Neuronal stem cell (in vitro differentiated cells): ENCODE measurements around the gene CLHC1.
A peak's percentile ranks its signal among the peaks of the same experiment; 100 is the strongest.
"Not testable (repeated sequence)": the region's sequence is repeated elsewhere in the genome, so short reads cannot be mapped to it uniquely, and the experiment has no call there.

ENCODE experiments used
- DNase-seq: peaks from one replicate; pipeline ENCODE4 v3.0.0-alpha.2; 2013; ENCODE audit warnings: low spot score
- H2AFZ ChIP-seq: one replicate; pipeline ENCODE4 v1.6.1; 2013; ENCODE audit warnings: mild to moderate bottlenecking, low read length, inconsistent platforms
- H2AK5ac ChIP-seq: 2 replicates; pipeline ENCODE4 v1.6.1; 2013; ENCODE audit warnings: low read depth, mild to moderate bottlenecking, inconsistent platforms, low read length, moderate library complexity, mixed read lengths
- H2BK120ac ChIP-seq: 2 replicates; pipeline ENCODE4 v1.6.1; 2013; ENCODE audit warnings: low read depth, mild to moderate bottlenecking, inconsistent platforms, low read length, moderate library complexity, mixed read lengths
- H2BK12ac ChIP-seq: one replicate; pipeline ENCODE4 v1.6.1; 2013; ENCODE audit warnings: low read length, inconsistent platforms
- H2BK15ac ChIP-seq: 2 replicates; pipeline ENCODE4 v1.6.1; 2013; ENCODE audit warnings: mild to moderate bottlenecking, low read length, inconsistent platforms, mixed read lengths
- H2BK5ac ChIP-seq: one replicate; pipeline ENCODE4 v1.6.1; 2013; ENCODE audit warnings: inconsistent platforms, mild to moderate bottlenecking, low read length, moderate library complexity
- H3K14ac ChIP-seq: one replicate; pipeline ENCODE4 v1.6.1; 2013; ENCODE audit warnings: low read length, inconsistent platforms
- H3K18ac ChIP-seq: 2 replicates; pipeline ENCODE4 v1.6.1; 2013; ENCODE audit warnings: low read length, inconsistent platforms
- H3K23ac ChIP-seq: 2 replicates; pipeline ENCODE4 v1.6.1; 2013; ENCODE audit warnings: low read depth, mild to moderate bottlenecking, mixed read lengths, low read length, inconsistent platforms; ENCODE audit not compliant: poor library complexity
- H3K27ac ChIP-seq: replicated peaks from 3 replicates; pipeline ENCODE4 v1.5.1; 2013; ENCODE audit warnings: low read length, inconsistent platforms
- H3K27me3 ChIP-seq, 3 experiments: 2 replicates each; pipeline ENCODE4 v1.6.1; 2013; ENCODE audit warnings: low read length in 3 of 3, mild to moderate bottlenecking in 2 of 3, inconsistent platforms in 1 of 3, low read depth in 1 of 3, mixed read lengths in 1 of 3, moderate library complexity in 1 of 3; ENCODE audit not compliant: control insufficient read depth in 3 of 3, insufficient read depth in 3 of 3
- H3K36me3 ChIP-seq, 2 donors: replicated peaks in 1 of 2; 2 replicates each; pipeline ENCODE4 v1.6.1; 2013; ENCODE audit warnings: low read length in 2 of 2; ENCODE audit not compliant: control insufficient read depth in 2 of 2, insufficient read depth in 2 of 2
- H3K4ac ChIP-seq: 2 replicates; pipeline ENCODE4 v1.6.1; 2013; ENCODE audit warnings: inconsistent platforms, mild to moderate bottlenecking, low read length, moderate library complexity
- H3K4me1 ChIP-seq, 2 donors: 1 replicate in 1 of 2; 2 replicates in 1 of 2; pipeline ENCODE4 v1.6.1; 2013; ENCODE audit warnings: low read length in 2 of 2, low read depth in 1 of 2; ENCODE audit not compliant: control insufficient read depth in 2 of 2, insufficient read depth in 1 of 2
- H3K4me2 ChIP-seq: one replicate; pipeline ENCODE4 v1.6.1; 2013; ENCODE audit warnings: mild to moderate bottlenecking, low read length, inconsistent platforms; ENCODE audit not compliant: insufficient read depth, poor library complexity, severe bottlenecking
- H3K4me3 ChIP-seq, 2 donors: 2 replicates each; pipeline ENCODE4 v1.5.1; 2013; ENCODE audit warnings: low read length in 2 of 2, mild to moderate bottlenecking in 2 of 2, inconsistent platforms in 1 of 2, moderate library complexity in 1 of 2
- H3K79me1 ChIP-seq: one replicate; pipeline ENCODE4 v1.6.1; 2013; ENCODE audit warnings: low read depth, mild to moderate bottlenecking, inconsistent platforms, low read length, moderate library complexity
- H3K9ac ChIP-seq: one replicate; pipeline ENCODE4 v1.6.1; 2013; ENCODE audit warnings: mild to moderate bottlenecking, low read depth, low read length, inconsistent platforms; ENCODE audit not compliant: poor library complexity
- H3K9me3 ChIP-seq, 2 donors: replicated peaks in 1 of 2; 2 replicates each; pipeline versions ENCODE3 to v1.6.1; 2013; ENCODE audit warnings: low read length in 2 of 2, mild to moderate bottlenecking in 2 of 2, inconsistent platforms in 1 of 2, low read depth in 1 of 2, mixed read lengths in 1 of 2, moderate library complexity in 1 of 2; ENCODE audit not compliant: control insufficient read depth in 2 of 2, insufficient read depth in 1 of 2
- H4K8ac ChIP-seq: one replicate; pipeline ENCODE4 v1.6.1; 2013; ENCODE audit warnings: low read depth, mild to moderate bottlenecking, inconsistent platforms, low read length, moderate library complexity
- H4K91ac ChIP-seq: one replicate; pipeline ENCODE4 v1.6.1; 2013; ENCODE audit warnings: low read length, low read depth, mild to moderate bottlenecking, inconsistent platforms; ENCODE audit not compliant: poor library complexity
- WGBS, 2 donors: extraction: QIAGEN DNeasy Blood & Tissue Kit; methylation state at CpG; one replicate each; pipeline ENCODE4 v1.1.7; 2013; ENCODE audit warnings: missing lambda C conversion rate in 2 of 2, mixed read lengths in 1 of 2; ENCODE audit not compliant: insufficient read length in 2 of 2, insufficient replicate concordance in 1 of 2; ENCODE audit errors: extremely low coverage in 2 of 2; 5-methylcytosine and 5-hydroxymethylcytosine counted together

CLHC1 gene

DNA sequence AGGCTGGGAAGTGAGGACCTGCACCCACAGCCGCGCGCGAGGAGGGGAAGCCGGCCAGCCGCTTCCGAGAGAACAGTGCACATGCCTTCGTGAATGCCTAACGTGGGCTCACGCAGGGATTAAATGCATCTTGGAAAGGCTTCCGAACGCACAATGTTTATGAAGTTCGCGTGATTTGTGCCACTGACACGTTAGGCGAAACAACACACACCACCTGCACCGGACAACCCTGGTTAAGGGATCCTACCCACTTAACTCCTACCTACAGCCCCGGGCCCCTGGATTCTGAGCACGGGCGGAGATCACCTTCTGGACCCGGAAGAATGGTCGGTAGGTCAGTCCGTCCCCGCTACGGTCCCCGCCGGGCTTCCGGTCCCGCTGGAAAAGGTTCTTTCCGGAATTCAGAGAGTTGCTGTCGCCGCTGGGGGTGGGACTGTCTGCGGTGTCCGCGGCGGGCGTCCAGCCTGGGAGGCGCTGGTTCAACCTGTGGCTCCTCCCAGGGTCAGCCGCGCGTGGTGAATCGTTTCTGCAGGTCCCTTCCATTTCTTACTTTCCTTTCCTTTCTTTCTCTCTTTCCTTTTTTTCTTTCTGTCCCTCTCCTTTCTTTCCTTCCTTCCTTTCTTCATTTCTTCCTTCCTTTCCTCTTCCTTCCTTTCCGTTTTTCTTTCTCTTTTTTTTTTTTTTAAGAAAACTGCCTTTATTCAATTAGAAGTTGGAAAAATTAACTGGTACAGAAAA, 37.0 kb upstream of the CLHC1 start, which contains the start of gene MTIF2:
Gene MTIF2, minus strand, starts transcription at position 325 of the 738 bp plus-strand sequence. CDS start 5,373 bp downstream, outside the sequence.
- H3K79me1 ChIP-seq, result no peaks in the 10 kb centered on the region
- no peaks in the 10 kb centered on the region for H3K4me1 ChIP-seq
- H3K14ac ChIP-seq, result no peak within 1 kb of the TSS
- H3K4me2 ChIP-seq, result peak within 1 kb of the TSS; percentile 74
- no peak within 1 kb of the TSS for H2BK120ac ChIP-seq
- H3K36me3 ChIP-seq, result peaks cover 4 to 22% of the 10 kb centered on the region in 2 donors
- DNase-seq, result peak; percentile 81
- H3K4ac ChIP-seq, result no peak within 1 kb of the TSS
- H3K9ac ChIP-seq, result peak within 1 kb of the TSS; percentile 90
- peak within 1 kb of the TSS; percentile 53 for H4K91ac ChIP-seq
- H3K18ac ChIP-seq, result peak within 1 kb of the TSS; percentile 93
- no peak within 1 kb of the TSS for H2AK5ac ChIP-seq
- peak within 1 kb of the TSS; percentile 20 for H2BK5ac ChIP-seq
- no peak within 1 kb of the TSS for H2BK15ac ChIP-seq
- H3K9me3 ChIP-seq, result no peaks in the 10 kb centered on the region
- H3K27ac ChIP-seq, result peak within 1 kb of the TSS; percentile 65
- peak within 1 kb of the TSS; percentile 75 for H3K23ac ChIP-seq
- no peaks in the 10 kb centered on the region for H3K27me3 ChIP-seq
- peak within 1 kb of the TSS; percentile 83 for H4K8ac ChIP-seq
- no CpG with 5 or more reads among the region's 43 CpGs for WGBS, 2 donors
- H2AFZ ChIP-seq, result peak within 1 kb of the TSS; percentile 87
- H3K4me3 ChIP-seq, result peak within 1 kb of the TSS; percentile 77 to 93
- no peak within 1 kb of the TSS for H2BK12ac ChIP-seq

- Histone ChIP-seq H3K36me3 (peaks cover 7 to 29% of the 10 kb centered on the region in 2 donors), H3K14ac (no peak overlapping the region), H3K4me2 (peak overlapping the region; percentile 74), H2BK15ac (no peak overlapping the region), H3K9me3 (no peaks in the 10 kb centered on the region), H3K23ac (peak overlapping the region; percentile 75), H4K8ac (peak overlapping the region; percentile 83), H3K4ac (no peak overlapping the region), H3K9ac (peak overlapping the region; percentile 90), H2AFZ (peak overlapping the region; percentile 87), H2BK5ac (peak overlapping the region; percentile 20), H3K27ac (no peak overlapping the region), H3K27me3 (no peaks in the 10 kb centered on the region), H2BK120ac (no peak overlapping the region), H4K91ac (peak overlapping the region; percentile 53), H2BK12ac (no peak overlapping the region), H3K18ac (peak overlapping the region; percentile 93), H3K4me1 (no peaks in the 10 kb centered on the region), H2AK5ac (no peak overlapping the region), H3K79me1 (no peaks in the 10 kb centered on the region), H3K4me3 (peak overlapping the region; percentile 77 to 93)
- no CpG with 5 or more reads among the region's 13 CpGs for WGBS, 2 donors
- DNase-seq, result no peak
Observed at GRCh38 chr2:55268288-55268906, 36.3 kb upstream of the CLHC1 start.

DNA sequence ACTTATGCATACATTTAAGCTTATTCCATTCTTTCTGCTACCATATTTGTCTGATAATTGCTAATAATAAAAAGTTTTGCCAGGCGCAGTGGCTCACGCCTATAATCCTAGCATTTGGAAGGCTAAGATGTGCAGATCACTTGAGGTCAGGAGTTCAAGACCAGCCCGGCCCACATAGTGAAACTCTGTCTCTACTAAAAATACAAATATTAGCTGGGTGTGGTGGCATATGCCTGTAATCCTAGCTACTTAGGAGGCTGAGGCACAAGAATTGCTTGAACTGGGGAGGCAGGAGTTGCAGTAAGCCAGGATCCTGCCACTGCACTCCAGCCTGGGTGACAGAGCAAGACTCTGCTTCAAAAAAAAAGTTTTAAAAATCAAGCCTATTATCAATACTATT, 27.5 kb upstream of the CLHC1 start:
- peaks cover 9 to 79% of the 10 kb centered on the region in 2 donors for H3K36me3 ChIP-seq
- DNase-seq, H3K23ac ChIP-seq, H3K27ac ChIP-seq, H3K14ac ChIP-seq, H3K9ac ChIP-seq, H3K4me3 ChIP-seq, H2BK5ac ChIP-seq, H2BK120ac ChIP-seq, H2BK12ac ChIP-seq, H3K9me3 ChIP-seq, H3K18ac ChIP-seq, H3K4ac ChIP-seq, H3K79me1 ChIP-seq, H2AFZ ChIP-seq, H4K8ac ChIP-seq, H3K27me3 ChIP-seq, H2BK15ac ChIP-seq, H4K91ac ChIP-seq, H2AK5ac ChIP-seq, H3K4me2 ChIP-seq, H3K4me1 ChIP-seq: not testable (repeated sequence)
- WGBS, 2 donors, result no CpG with 5 or more reads among the region's 3 CpGs

DNA sequence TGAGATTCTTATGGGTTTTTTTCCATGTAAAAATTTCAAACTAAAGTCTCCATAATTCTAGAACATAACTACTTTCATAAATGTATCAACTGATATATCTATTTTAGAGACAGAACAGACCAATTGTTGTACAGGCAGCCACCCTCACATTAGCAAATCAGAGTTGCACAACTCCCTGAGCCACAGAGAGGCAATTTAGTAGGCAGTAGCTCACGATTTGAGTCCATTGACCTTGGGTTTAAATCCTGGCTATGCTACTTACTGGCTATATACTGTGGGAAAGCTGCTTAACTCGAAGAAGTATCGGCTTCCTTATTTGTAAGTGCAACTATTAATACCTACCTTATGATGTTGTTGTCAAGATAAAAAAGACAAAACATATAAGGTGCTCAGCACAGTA, 20.7 kb upstream of the CLHC1 start:
- Histone ChIP-seq H3K9ac (no peak overlapping the region), H2BK5ac (no peak overlapping the region), H3K4me2 (no peak overlapping the region), H3K23ac (no peak overlapping the region), H2BK12ac (no peak overlapping the region), H2BK15ac (no peak overlapping the region), H3K18ac (no peak overlapping the region), H3K4ac (no peak overlapping the region), H3K27me3 (no peaks in the 10 kb centered on the region), H3K36me3 (peaks cover 7 to 75% of the 10 kb centered on the region in 2 donors), H3K79me1 (peaks cover 2% of the 10 kb centered on the region), H3K27ac (no peak overlapping the region), H2AFZ (no peak overlapping the region), H2BK120ac (no peak overlapping the region), H3K9me3 (no peaks in the 10 kb centered on the region), H2AK5ac (no peak overlapping the region), H4K8ac (no peak overlapping the region), H3K4me3 (no peak overlapping the region), H3K14ac (no peak overlapping the region), H3K4me1 (no peaks in the 10 kb centered on the region), H4K91ac (no peak overlapping the region)
- no peak for DNase-seq
- no CpG with 5 or more reads among the region's 3 CpGs for WGBS, 2 donors
